LNCAP (cell line): ENCODE measurements around the gene ERCC8.
A peak's percentile ranks its signal among the peaks of the same experiment; 100 is the strongest.

Experiments used
- TF ChIP-seq, protein P1 (sequence below): fragments of 450-650 bp; IDR thresholded peaks from 2 replicates; pipeline ENCODE4 v1.5.1; 2017; ENCODE audit warnings: mild to moderate bottlenecking

The ERCC8 gene

DNA sequence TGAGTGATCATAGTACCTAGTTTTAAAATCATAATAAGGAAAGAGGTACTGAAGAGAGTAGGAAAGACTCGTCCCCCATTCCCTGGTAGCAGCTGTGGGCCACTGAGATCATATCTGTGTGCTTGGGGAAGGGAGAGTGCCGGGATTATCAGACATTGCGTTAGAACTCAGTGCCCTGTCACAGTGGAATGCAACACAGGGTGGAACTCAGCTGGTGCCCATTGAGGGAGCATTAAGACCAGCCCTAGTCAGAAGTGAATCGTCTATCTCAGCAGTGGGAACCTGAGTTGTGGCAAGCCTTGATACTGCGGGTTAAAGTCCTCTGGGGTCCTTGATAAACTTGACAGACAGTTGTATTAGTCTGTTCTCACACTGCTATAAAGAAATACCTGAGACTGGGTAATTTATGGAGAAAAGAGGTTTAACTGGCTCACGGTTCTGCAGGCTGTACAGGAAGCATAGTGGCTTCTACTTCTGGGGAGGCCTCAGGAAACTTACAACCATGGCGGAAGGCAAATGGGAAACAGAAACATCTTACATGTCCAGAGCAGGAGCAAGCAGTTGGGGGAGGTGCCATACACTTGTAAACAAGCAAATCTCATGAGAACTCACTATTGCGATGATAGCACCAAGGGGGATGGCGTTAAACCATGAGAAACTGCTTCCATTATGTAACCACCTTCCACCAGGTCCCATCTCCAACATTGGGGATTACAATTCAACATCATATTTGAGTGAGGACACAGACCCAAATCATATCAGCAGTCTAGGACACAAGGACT, 33.3 kb upstream of the ERCC8 start:
- TF ChIP-seq, protein P1, sequence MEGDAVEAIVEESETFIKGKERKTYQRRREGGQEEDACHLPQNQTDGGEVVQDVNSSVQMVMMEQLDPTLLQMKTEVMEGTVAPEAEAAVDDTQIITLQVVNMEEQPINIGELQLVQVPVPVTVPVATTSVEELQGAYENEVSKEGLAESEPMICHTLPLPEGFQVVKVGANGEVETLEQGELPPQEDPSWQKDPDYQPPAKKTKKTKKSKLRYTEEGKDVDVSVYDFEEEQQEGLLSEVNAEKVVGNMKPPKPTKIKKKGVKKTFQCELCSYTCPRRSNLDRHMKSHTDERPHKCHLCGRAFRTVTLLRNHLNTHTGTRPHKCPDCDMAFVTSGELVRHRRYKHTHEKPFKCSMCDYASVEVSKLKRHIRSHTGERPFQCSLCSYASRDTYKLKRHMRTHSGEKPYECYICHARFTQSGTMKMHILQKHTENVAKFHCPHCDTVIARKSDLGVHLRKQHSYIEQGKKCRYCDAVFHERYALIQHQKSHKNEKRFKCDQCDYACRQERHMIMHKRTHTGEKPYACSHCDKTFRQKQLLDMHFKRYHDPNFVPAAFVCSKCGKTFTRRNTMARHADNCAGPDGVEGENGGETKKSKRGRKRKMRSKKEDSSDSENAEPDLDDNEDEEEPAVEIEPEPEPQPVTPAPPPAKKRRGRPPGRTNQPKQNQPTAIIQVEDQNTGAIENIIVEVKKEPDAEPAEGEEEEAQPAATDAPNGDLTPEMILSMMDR, result no peak

GRCh38 chr5:60972231-60972630, 27.4 kb upstream of the ERCC8 start:
- TF ChIP-seq, protein P1, result no peak

- TF ChIP-seq, protein P1, result no peak
Measured at GRCh38 chr5:60961685-60962084, 16.8 kb upstream of the ERCC8 start.

- TF ChIP-seq, protein P1, result peak; percentile 63
Measured at GRCh38 chr5:60960591-60960990, 15.7 kb upstream of the ERCC8 start.

DNA sequence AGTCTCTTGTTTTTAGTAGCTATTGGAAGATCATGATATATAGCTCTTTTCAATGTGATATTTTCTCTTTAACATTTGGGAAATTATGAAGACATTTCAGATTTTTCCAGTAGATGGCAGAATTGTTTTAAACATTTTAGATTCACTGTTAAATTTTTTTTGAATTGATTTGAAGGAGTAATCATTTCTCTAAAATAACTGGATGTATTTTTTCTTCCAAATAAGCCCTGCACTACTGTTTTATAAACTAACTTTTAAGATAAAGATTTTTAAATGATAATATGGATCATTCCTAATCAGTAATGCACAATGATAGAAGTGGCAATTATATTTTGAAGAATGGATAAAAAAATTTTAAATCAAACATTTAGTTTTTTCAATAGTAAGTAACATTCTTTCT, 14.3 kb upstream of the ERCC8 start:
- TF ChIP-seq, protein P1, result peak; percentile 50; the same call in 1 of the 2 replicates

- TF ChIP-seq, protein P1, result no peak
Measured at GRCh38 chr5:60958712-60959111, 13.8 kb upstream of the ERCC8 start.

GRCh38 chr5:60958088-60958487, 13.2 kb upstream of the ERCC8 start:
- TF ChIP-seq, protein P1, result no peak
